Sigmoid colon (tissue), 4 donors: Measurements from ENCODE around the gene PRLHR.

Source experiments
- POLR2A ChIP-seq, 2 donors: fragments of 450-650 bp; IDR thresholded peaks; one replicate each; pipeline ENCODE4 v1.6.1; 2016; ENCODE audit warnings: antibody characterized with exemption in 2 of 2, mild to moderate bottlenecking in 2 of 2, moderate library complexity in 2 of 2
- POLR2AphosphoS5 ChIP-seq, 4 donors: sonication (generic); formaldehyde crosslinking; IDR thresholded peaks; one replicate each; pipeline ENCODE4 v1.6.1; 2017; ENCODE audit warnings: antibody characterized with exemption in 4 of 4
- TF ChIP-seq, protein P1 (sequence below), 4 experiments: fragments of 450-650 bp in 3 of 4; fragments of 200-600 bp in 1 of 4; IDR thresholded peaks; one replicate each; pipeline ENCODE4 v1.5.1; 2016 to 2019; ENCODE audit warnings: antibody characterized with exemption in 4 of 4, mild to moderate bottlenecking in 3 of 4, moderate library complexity in 2 of 4

DNA sequence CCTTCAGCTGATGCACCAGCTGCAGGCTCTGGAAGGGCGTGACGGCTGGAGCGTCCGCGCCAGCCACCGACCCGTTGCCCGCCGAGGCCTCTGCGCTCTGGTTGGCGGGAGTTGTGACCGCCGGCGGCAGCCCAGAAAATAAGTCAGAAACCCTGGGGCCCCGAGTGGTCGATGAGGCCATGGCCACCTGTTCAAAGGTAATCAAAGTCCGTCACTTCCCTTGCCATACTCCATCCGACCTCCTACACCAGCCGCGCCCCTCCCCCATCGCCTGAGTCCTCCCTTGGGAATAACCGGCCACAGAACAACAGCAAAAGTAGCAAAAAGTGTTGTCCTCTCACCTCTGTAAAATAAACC is 406 bp downstream of the PRLHR start:
- TF ChIP-seq, protein P1, sequence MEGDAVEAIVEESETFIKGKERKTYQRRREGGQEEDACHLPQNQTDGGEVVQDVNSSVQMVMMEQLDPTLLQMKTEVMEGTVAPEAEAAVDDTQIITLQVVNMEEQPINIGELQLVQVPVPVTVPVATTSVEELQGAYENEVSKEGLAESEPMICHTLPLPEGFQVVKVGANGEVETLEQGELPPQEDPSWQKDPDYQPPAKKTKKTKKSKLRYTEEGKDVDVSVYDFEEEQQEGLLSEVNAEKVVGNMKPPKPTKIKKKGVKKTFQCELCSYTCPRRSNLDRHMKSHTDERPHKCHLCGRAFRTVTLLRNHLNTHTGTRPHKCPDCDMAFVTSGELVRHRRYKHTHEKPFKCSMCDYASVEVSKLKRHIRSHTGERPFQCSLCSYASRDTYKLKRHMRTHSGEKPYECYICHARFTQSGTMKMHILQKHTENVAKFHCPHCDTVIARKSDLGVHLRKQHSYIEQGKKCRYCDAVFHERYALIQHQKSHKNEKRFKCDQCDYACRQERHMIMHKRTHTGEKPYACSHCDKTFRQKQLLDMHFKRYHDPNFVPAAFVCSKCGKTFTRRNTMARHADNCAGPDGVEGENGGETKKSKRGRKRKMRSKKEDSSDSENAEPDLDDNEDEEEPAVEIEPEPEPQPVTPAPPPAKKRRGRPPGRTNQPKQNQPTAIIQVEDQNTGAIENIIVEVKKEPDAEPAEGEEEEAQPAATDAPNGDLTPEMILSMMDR (IDR thresholded peaks at IDR 0.05), result no peak
- TF ChIP-seq POLR2AphosphoS5 (IDR thresholded peaks at IDR 0.05) (no peak), POLR2A (IDR thresholded peaks at IDR 0.05) (no peak)
